ENCODE data around the gene ARPP21.

Gene ARPP21

DNA sequence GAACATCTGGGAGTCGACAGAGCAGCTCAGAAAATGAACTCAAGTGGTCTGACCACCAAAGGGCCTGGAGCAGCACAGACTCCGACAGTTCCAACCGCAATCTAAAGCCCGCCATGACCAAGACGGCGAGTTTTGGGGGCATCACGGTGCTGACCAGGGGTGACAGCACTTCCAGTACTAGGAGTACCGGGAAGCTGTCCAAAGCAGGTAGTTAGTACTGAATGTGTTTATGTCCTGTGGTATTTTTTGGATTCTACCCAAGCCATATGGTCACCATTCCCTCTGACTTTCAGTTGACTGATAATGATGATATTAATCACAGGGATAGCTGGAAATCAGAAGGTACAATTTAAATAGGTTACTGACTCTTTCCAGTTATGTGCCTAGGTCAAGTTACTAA lies 82.3 kb downstream of the ARPP21 start:
- Histone ChIP-seq H3K9ac (no peak overlapping the region), H3K27me3 (no peaks in the 10 kb centered on the region), H3K4me2 (no peak overlapping the region), H3K36me3 (peaks cover 0 to 44% (median under 1%) of the 10 kb centered on the region in 11 experiments; a peak in 7 of 22 replicates), H3K4me3 (no peak overlapping the region), H3K4me1 (no peaks in the 10 kb centered on the region), H3K27ac (no peak overlapping the region), H4K20me1 (0 out of 22 replicates have a peak, but pooled peaks cover 0 to 3% (median 0%) of the 10 kb centered on the region in 11 experiments), H3K9me3 (replicated peaks in 1 of 11) (no peaks in the 10 kb centered on the region)
- no peak for TF ChIP-seq Cebpa-rat (IDR thresholded peaks at IDR 0.05)

DNA sequence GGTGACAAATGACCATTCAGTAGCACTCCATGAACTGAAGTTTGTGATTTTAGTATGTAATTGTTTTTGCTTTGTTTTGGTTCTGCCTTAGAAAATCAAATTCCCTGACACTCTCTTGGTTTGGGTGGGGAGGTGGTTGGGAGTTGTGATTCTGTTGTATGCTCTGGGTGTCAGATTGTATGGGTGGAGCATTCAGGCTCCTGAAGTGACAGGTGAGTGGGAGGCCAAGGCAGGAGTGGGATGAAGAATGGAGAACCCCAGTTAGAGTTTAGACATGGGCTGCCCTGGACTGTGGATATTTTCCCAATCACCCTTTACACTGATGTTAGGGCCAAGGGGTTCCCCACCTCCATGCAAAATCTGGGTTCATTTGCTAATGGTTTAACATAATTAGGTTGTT lies 83.6 kb downstream of the ARPP21 start:
- Histone ChIP-seq H4K20me1 (0 out of 22 replicates have a peak, but pooled peaks cover 0 to 3% (median 0%) of the 10 kb centered on the region in 11 experiments), H3K9me3 (replicated peaks in 1 of 11) (no peaks in the 10 kb centered on the region), H3K4me2 (no peak overlapping the region), H3K27ac (no peak overlapping the region), H3K4me3 (no peak overlapping the region), H3K36me3 (peaks cover 0 to 35% (median 0%) of the 10 kb centered on the region in 11 experiments; a peak in 6 of 22 replicates), H3K4me1 (no peaks in the 10 kb centered on the region), H3K27me3 (no peaks in the 10 kb centered on the region), H3K9ac (no peak overlapping the region)
- TF ChIP-seq Cebpa-rat (IDR thresholded peaks at IDR 0.05), result no peak

DNA sequence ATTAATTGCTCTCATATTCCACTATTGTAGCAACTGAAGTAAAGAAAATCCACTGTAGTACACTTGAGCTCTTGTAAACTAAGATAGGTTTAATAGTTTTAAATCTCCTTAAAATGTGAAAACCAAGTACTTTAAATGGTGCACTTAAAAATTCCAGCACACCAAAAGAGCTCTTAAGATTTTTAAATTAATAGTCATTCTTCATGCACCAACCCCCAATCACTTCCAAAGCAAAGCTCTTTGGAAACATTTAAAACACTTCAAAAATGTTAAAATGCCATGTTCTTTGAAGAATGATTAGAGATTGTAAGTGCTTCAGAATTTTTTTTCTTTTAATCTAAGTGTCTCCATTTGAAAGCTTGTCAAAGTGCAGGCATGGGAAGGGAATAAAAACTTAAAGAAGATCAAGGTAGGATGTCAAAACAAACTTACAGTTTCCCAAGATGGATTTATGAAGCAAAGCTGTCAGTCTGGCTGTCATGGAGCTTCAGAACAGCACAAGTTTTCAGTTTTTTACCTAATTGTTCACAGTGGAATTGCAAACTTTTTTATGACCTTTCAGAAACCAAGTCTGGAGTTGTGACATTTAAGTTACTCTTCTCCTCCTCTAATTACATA lies 84.3 kb downstream of the ARPP21 start:
- no peak overlapping the region for H3K9ac ChIP-seq
- H3K36me3 ChIP-seq, result peaks cover 0 to 31% (median 0%) of the 10 kb centered on the region in 11 experiments; a peak in 6 of 22 replicates
- H3K4me2 ChIP-seq, result no peak overlapping the region
- no peaks in the 10 kb centered on the region for H3K27me3 ChIP-seq
- no peak overlapping the region for H3K4me3 ChIP-seq
- H3K4me1 ChIP-seq, result no peaks in the 10 kb centered on the region
- no peak for TF ChIP-seq Cebpa-rat (IDR thresholded peaks at IDR 0.05)
- no peaks in the 10 kb centered on the region for H3K9me3 ChIP-seq (replicated peaks in 1 of 11)
- 0 out of 22 replicates have a peak, but pooled peaks cover 0 to 3% (median 0%) of the 10 kb centered on the region in 11 experiments for H4K20me1 ChIP-seq
- no peak overlapping the region for H3K27ac ChIP-seq

DNA sequence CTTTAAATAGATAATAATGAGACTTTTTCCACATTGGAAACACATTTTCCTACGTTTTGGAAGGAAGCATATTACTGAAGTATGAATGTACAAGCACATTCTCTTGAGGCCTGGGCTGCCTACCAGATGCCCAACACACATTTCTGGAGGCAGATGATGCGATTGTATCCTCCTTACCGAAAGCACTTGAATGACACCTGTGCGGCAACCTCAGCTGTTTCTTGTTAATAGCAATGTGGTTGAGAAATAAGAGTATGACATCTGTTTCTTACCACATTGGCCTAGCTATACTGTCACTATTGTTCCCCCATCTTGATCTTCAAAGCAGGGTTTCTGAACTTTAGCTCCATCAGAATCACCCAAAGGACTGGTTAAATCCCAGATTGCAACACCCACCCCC lies 84.8 kb downstream of the ARPP21 start:
- Histone ChIP-seq H4K20me1 (0 out of 22 replicates have a peak, but pooled peaks cover 0 to 3% (median 0%) of the 10 kb centered on the region in 11 experiments), H3K9me3 (replicated peaks in 1 of 11) (no peaks in the 10 kb centered on the region), H3K4me3 (no peak overlapping the region), H3K27me3 (no peaks in the 10 kb centered on the region), H3K9ac (no peak overlapping the region), H3K27ac (no peak overlapping the region), H3K4me2 (no peak overlapping the region), H3K36me3 (peaks cover 0 to 27% (median 0%) of the 10 kb centered on the region in 11 experiments; a peak in 7 of 22 replicates), H3K4me1 (no peaks in the 10 kb centered on the region)
- no peak for TF ChIP-seq Cebpa-rat (IDR thresholded peaks at IDR 0.05)

DNA sequence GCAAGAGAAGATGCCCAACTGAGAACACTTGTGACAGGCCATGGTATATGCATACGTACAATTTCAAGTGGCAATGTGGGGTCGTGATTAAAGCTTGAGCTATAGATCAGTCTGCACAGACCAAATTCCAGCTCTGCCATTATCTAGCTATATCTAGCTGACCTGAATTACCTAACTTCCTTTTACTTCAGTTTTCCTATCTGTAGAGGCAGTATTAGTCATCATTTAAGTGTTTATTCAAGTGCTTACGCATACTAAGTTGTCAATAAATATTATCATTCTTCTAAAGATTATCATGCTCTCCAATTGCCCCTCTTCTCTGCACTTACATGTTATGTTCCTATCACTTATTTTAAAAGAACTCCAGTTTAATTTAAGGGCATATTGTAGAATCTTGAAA lies 87.9 kb downstream of the ARPP21 start:
- H4K20me1 ChIP-seq, result no peaks in the 10 kb centered on the region; a peak in 1 of 22 replicates
- no peak overlapping the region for H3K4me2 ChIP-seq
- no peak for TF ChIP-seq Cebpa-rat (IDR thresholded peaks at IDR 0.05)
- H3K27ac ChIP-seq, result no peak overlapping the region
- no peaks in the 10 kb centered on the region for H3K27me3 ChIP-seq
- no peak overlapping the region for H3K4me3 ChIP-seq
- no peaks in the 10 kb centered on the region for H3K4me1 ChIP-seq
- H3K9ac ChIP-seq, result no peak overlapping the region
- H3K9me3 ChIP-seq (replicated peaks in 1 of 11), result no peaks in the 10 kb centered on the region
- H3K36me3 ChIP-seq, result peaks cover 0 to 31% (median 0%) of the 10 kb centered on the region in 11 experiments; a peak in 7 of 22 replicates

DNA sequence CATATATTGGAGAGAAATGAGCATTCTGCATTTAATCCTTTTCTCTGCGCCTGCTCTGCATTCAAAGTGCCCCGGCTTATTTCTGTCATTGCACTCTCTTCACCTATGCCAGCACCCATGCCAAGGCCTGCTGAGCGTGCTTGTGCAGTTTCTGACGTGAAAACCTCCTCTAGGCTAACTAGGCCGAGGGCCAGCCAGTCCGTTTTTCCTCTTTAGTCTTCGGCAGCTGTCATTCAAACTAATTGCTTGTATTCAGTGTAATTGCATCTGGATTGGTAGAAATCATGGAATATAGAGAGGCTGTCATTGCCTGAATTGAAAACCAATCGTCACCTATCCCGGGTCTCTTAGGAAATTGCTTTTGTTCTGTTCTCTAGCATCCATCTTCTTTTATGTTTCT lies 94.0 kb downstream of the ARPP21 start:
- Histone ChIP-seq H3K27me3 (no peaks in the 10 kb centered on the region), H3K9ac (no peak overlapping the region), H3K4me3 (no peak overlapping the region), H3K36me3 (peaks cover 0 to 75% (median 24%) of the 10 kb centered on the region in 11 experiments; a peak in 14 of 22 replicates), H3K4me2 (no peak overlapping the region), H3K27ac (no peak overlapping the region), H3K4me1 (no peaks in the 10 kb centered on the region), H4K20me1 (peaks cover 0 to 16% (median 0%) of the 10 kb centered on the region in 11 experiments; a peak in 1 of 22 replicates), H3K9me3 (replicated peaks in 1 of 11) (no peaks in the 10 kb centered on the region)
- no peak for TF ChIP-seq Cebpa-rat (IDR thresholded peaks at IDR 0.05)

DNA sequence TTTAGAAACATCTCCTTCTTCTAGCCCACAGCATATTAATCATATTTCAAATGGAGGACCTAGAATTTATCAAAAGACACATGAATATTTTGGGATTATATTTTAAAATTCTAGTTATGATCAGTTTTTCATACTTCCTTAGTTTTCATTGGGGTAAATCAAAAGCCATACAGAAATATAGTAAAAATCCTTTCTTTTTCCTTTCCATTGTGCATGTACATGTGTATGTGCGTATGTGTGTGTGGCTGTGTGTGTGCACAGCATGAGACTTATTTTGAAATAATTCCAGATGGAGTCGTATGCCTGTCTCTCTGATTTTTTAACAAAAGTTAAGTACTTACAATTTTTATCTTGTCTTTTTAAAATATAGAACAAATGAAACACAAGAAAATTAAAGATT lies 94.5 kb downstream of the ARPP21 start:
- Histone ChIP-seq H3K27me3 (no peaks in the 10 kb centered on the region), H3K4me1 (peaks cover 0 to under 1% (median 0%) of the 10 kb centered on the region in 10 experiments; a peak in 1 of 20 replicates), H4K20me1 (peaks cover 0 to 16% (median 0%) of the 10 kb centered on the region in 11 experiments; a peak in 1 of 22 replicates), H3K9ac (no peak overlapping the region), H3K4me2 (no peak overlapping the region), H3K9me3 (replicated peaks in 1 of 11) (no peaks in the 10 kb centered on the region), H3K4me3 (no peak overlapping the region), H3K27ac (no peak overlapping the region), H3K36me3 (peaks cover 0 to 80% (median 24%) of the 10 kb centered on the region in 11 experiments; a peak in 14 of 22 replicates)
- TF ChIP-seq Cebpa-rat (IDR thresholded peaks at IDR 0.05), result no peak

DNA sequence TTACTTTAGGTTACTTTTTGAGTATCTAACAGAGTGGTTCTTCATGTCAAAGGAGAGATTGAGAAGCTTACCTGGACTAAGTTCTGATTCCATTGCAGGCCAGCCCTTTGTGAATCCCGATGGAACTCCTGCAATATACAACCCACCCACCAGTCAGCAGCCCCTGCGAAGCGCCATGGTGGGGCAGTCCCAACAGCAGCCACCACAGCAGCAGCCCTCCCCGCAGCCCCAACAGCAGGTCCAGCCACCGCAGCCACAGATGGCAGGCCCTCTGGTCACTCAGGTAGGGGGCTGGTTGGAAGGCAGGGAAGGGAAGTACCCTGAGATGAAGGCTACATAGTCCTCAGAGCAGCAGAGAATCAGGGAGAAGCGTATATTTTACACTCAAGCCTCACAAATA lies 97.8 kb downstream of the ARPP21 start:
- Histone ChIP-seq H3K9me3 (replicated peaks in 1 of 11) (no peaks in the 10 kb centered on the region), H3K27me3 (no peaks in the 10 kb centered on the region), H3K4me1 (peaks cover 0 to 10% (median 7%) of the 10 kb centered on the region in 10 experiments; a peak in 9 of 20 replicates), H4K20me1 (peaks cover 0 to 16% (median 0%) of the 10 kb centered on the region in 11 experiments; a peak in 1 of 22 replicates), H3K4me2 (no peak overlapping the region), H3K9ac (no peak overlapping the region), H3K27ac (no peak overlapping the region), H3K36me3 (peaks cover 0 to 89% (median 18%) of the 10 kb centered on the region in 11 experiments; a peak in 14 of 22 replicates), H3K4me3 (no peak overlapping the region)
- no peak for TF ChIP-seq Cebpa-rat (IDR thresholded peaks at IDR 0.05)

DNA sequence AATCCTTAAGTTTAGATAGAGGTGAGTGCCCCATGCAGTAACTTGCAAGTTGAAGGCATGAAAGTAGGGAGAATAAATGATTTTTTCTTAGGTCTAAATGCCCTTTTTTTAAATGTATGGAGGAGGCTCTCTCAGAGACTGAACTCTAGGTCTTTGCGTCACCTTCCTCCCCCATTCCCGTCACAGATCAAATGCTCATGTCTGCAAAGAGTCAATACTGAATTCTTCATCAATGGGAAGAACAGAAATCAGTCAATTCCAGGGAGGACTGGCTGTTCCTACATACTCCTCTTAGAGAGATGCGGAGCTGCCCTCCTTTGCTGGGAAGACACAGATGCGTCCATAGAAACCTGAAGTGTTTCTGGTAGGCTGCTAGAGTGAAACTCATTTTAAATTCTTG lies 98.2 kb downstream of the ARPP21 start:
- peaks cover 0 to 16% (median 0%) of the 10 kb centered on the region in 11 experiments; a peak in 1 of 22 replicates for H4K20me1 ChIP-seq
- H3K27ac ChIP-seq, result no peak overlapping the region
- H3K4me2 ChIP-seq, result no peak overlapping the region
- H3K4me1 ChIP-seq, result peaks cover 0 to 10% (median 7%) of the 10 kb centered on the region in 10 experiments; a peak in 9 of 20 replicates
- H3K4me3 ChIP-seq, result no peak overlapping the region
- H3K9ac ChIP-seq, result no peak overlapping the region
- H3K9me3 ChIP-seq (replicated peaks in 1 of 11), result no peaks in the 10 kb centered on the region
- H3K36me3 ChIP-seq, result peaks cover 0 to 89% (median 15%) of the 10 kb centered on the region in 11 experiments; a peak in 14 of 22 replicates
- no peaks in the 10 kb centered on the region for H3K27me3 ChIP-seq
- TF ChIP-seq Cebpa-rat (IDR thresholded peaks at IDR 0.05), result no peak

Measured in BLaER1 treated with 17β-estradiol and CSF1 and Interleukin-3, amounts not matched to agents 10 nM and 100 nM (cell line).